HCT116 (cell line): ENCODE results near the gene PRELID2.

Experiments
- ATF3 ChIP-seq: IDR thresholded peaks from 2 replicates; pipeline ENCODE4 v1.6.1; 2012
- CEBPB ChIP-seq: IDR thresholded peaks from 2 replicates; pipeline ENCODE4 v1.6.1; 2012; ENCODE audit warnings: low read depth
- EGR1 ChIP-seq: IDR thresholded peaks from 2 replicates; pipeline ENCODE4 v1.6.1; 2012; ENCODE audit warnings: low read depth
- EZH2phosphoT487 ChIP-seq: fragments of 200-600 bp; IDR thresholded peaks from 2 replicates; pipeline ENCODE4 v1.6.1; 2018; ENCODE audit warnings: antibody characterized with exemption, borderline replicate concordance
- FOSL1 ChIP-seq: IDR thresholded peaks from 2 replicates; pipeline ENCODE4 v1.6.1; 2012; ENCODE audit warnings: low read depth
- JUND ChIP-seq: IDR thresholded peaks from 2 replicates; pipeline ENCODE4 v1.6.1; 2012
- POLR2A ChIP-seq: IDR thresholded peaks from 2 replicates; pipeline ENCODE4 v1.7.0; 2011; ENCODE audit warnings: borderline replicate concordance; ENCODE audit not compliant: insufficient read depth, insufficient read length; ENCODE audit errors: extremely low read depth
- POLR2AphosphoS5 ChIP-seq: IDR thresholded peaks from 2 replicates; pipeline ENCODE4 v1.6.1; 2011; ENCODE audit warnings: mild to moderate bottlenecking, low read depth, low read length, moderate library complexity
- RAD21 ChIP-seq: IDR thresholded peaks from 2 replicates; pipeline ENCODE4 v1.6.1; 2012; ENCODE audit warnings: low read depth, mild to moderate bottlenecking
- ZBTB33 ChIP-seq: IDR thresholded peaks from 2 replicates; pipeline ENCODE4 v1.6.1; 2011; ENCODE audit warnings: mild to moderate bottlenecking, low read length, moderate library complexity; ENCODE audit not compliant: insufficient replicate concordance; ENCODE audit errors: extremely low read depth
- TF ChIP-seq, protein P1 (sequence below), 3 experiments: fragments of 200-600 bp in 1 of 3; sonication (generic) in 1 of 3; IDR thresholded peaks in 2 of 3; conservative IDR thresholded peaks in 1 of 3; 2 replicates each; pipeline ENCODE4 v1.5.1; 2012 to 2017; ENCODE audit warnings: low read depth in 2 of 3, low read length in 2 of 3, antibody characterized with exemption in 1 of 3, borderline replicate concordance in 1 of 3, control low read depth in 1 of 3, mild to moderate bottlenecking in 1 of 3, mixed read lengths in 1 of 3, mixed run types in 1 of 3, moderate library complexity in 1 of 3; ENCODE audit not compliant: insufficient read depth in 1 of 3

DNA sequence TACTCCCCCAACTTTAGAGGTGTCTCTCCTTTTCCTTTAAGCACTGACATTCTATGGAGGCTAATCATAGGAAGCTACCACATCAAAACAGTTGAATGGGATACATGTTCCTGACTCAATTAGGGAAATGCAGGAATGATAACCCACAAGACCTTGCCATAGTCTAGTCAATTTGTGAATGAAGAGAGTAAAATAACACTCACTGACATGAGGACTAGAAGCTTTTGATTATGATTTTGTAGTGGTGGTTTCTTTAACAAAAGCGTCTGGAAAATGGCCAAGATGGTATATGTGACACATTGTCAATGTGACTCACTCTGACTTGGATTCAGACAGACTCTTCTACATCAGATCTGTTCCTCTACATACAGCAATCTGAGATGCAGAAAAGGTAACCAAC lies 13.7 kb upstream of the PRELID2 start:
- no peak for TF ChIP-seq POLR2A
- no peak for TF ChIP-seq POLR2AphosphoS5
- no peak for TF ChIP-seq ZBTB33
- TF ChIP-seq, protein P1, sequence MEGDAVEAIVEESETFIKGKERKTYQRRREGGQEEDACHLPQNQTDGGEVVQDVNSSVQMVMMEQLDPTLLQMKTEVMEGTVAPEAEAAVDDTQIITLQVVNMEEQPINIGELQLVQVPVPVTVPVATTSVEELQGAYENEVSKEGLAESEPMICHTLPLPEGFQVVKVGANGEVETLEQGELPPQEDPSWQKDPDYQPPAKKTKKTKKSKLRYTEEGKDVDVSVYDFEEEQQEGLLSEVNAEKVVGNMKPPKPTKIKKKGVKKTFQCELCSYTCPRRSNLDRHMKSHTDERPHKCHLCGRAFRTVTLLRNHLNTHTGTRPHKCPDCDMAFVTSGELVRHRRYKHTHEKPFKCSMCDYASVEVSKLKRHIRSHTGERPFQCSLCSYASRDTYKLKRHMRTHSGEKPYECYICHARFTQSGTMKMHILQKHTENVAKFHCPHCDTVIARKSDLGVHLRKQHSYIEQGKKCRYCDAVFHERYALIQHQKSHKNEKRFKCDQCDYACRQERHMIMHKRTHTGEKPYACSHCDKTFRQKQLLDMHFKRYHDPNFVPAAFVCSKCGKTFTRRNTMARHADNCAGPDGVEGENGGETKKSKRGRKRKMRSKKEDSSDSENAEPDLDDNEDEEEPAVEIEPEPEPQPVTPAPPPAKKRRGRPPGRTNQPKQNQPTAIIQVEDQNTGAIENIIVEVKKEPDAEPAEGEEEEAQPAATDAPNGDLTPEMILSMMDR (IDR thresholded peaks at IDR 0.05 in 2 of 3, conservative IDR thresholded peaks at IDR 0.05 in 1 of 3; ENCODE audit: borderline replicate concordance in 1 of 3, insufficient read depth in 1 of 3, low read depth in 2 of 3, low read length in 2 of 3), result no peak
- TF ChIP-seq RAD21, result no peak
- no peak for TF ChIP-seq EZH2phosphoT487
- TF ChIP-seq FOSL1, result peak; percentile 63
- no peak for TF ChIP-seq ATF3
- TF ChIP-seq JUND, result peak; percentile 50; the same call in 1 of the 2 replicates
- TF ChIP-seq EGR1, result no peak
- no peak for TF ChIP-seq CEBPB
